ENCODE results near the gene FARSB.

DNA sequence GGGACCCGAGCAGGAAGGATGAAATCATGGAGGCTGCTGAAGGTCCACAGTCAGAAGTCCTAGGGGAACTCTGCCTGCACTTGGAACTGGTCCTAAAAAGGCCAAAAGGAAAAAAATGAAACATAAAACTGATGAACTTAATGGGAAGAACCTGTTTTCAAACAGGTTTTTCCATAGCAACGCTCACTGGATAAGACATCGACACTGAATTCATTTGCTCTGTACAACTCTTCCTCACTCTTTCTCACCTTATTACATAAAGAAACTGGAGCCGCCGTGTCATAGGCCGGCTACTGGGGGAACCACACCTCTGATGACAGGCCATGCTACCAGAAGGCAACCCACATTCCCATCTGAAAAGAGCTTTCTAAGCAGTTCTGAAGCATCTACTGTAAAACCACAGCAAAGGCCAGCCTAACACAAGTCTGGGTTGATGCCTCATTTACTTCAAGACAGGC lies 83.6 kb downstream of the FARSB start:
- TF ChIP-seq TAF1 (IDR thresholded peaks at IDR 0.05; ENCODE audit: borderline replicate concordance, low read depth, low read length) (no peak), POLR2A (IDR thresholded peaks at IDR 0.05; ENCODE audit: low read depth, low read length) (no peak), POLR2AphosphoS5 (IDR thresholded peaks at IDR 0.05; ENCODE audit: low read depth, low read length) (no peak)
